ENCODE results near the gene KCNK18. TPM values are rescaled to one million over a fixed set of nuclear protein-coding genes. Genes with fewer than 3 reads are reported as not detected.
A peak's percentile ranks its signal among the peaks of the same experiment; 100 is the strongest.

Gene KCNK18
- total RNA-seq, 2 experiments from 2014 or later = not detected

GRCh38 chr10:117237401-117237991, 40.2 kb downstream of the KCNK18 start:
- ChIA-PET CTCF (no interaction called here), POLR2A (no interaction called here)
- Mint-ChIP-seq H3K36me3 (ENCODE audit: low read depth) (no peaks in the 10 kb centered on the region), H3K9me3 (no peaks in the 10 kb centered on the region), H3K27ac (no peak overlapping the region), H3K4me3 (no peak overlapping the region), H3K27me3 (peaks cover 32% of the 10 kb centered on the region), H3K4me1 (ENCODE audit: low read depth) (peaks cover 4% of the 10 kb centered on the region)
- TF ChIP-seq CTCF (IDR thresholded peaks at IDR 0.05) = no peak
- ATAC-seq (ENCODE audit: poor library complexity) (no peak), DNase-seq (peak in 3 of 14 experiments; percentile 19 to 38 (median 26))
- Histone ChIP-seq H3K27me3 (ENCODE audit: control insufficient read depth in 1 of 2, insufficient read depth in 2 of 2, low read length in 2 of 2) (peaks cover 7 to 9% of the 10 kb centered on the region in 2 experiments), H3K9me3 (ENCODE audit: control insufficient read depth in 1 of 2, insufficient read depth in 1 of 2, low read length in 2 of 2) (peaks cover 0 to 9% of the 10 kb centered on the region in 2 experiments), H3K27ac (ENCODE audit: low read depth in 1 of 2, low read length in 2 of 2) (no peak overlapping the region), H3K36me3 (ENCODE audit: insufficient read depth, low read length) (no peaks in the 10 kb centered on the region), H3K4me1 (ENCODE audit: insufficient read depth, low read length) (peaks cover 2% of the 10 kb centered on the region), H3K4me3 (ENCODE audit: low read length) (no peak overlapping the region)
- intact Hi-C loops (cut with DNase I, micrococcal nuclease) = no loop called here

- no peak overlapping the region for H3K4me3 ChIP-seq (ENCODE audit: low read length)
- CTCF ChIA-PET = no interaction called here
- H3K9me3 Mint-ChIP-seq = no peaks in the 10 kb centered on the region
- H3K27me3 Mint-ChIP-seq = peaks cover 47% of the 10 kb centered on the region
- H3K36me3 Mint-ChIP-seq (ENCODE audit: low read depth) = no peaks in the 10 kb centered on the region
- H3K27ac Mint-ChIP-seq = no peak overlapping the region
- H3K27me3 ChIP-seq (ENCODE audit: control insufficient read depth in 1 of 2, insufficient read depth in 2 of 2, low read length in 2 of 2) = peaks cover 13 to 18% of the 10 kb centered on the region in 2 experiments
- TF ChIP-seq CTCF (IDR thresholded peaks at IDR 0.05) = no peak
- ATAC-seq (ENCODE audit: poor library complexity) = no peak
- peaks cover 4% of the 10 kb centered on the region for H3K4me1 Mint-ChIP-seq (ENCODE audit: low read depth)
- intact Hi-C loops (cut with DNase I, micrococcal nuclease) = no loop called here
- peaks cover 2% of the 10 kb centered on the region for H3K4me1 ChIP-seq (ENCODE audit: insufficient read depth, low read length)
- no peak overlapping the region for H3K27ac ChIP-seq (ENCODE audit: low read depth in 1 of 2, low read length in 2 of 2)
- POLR2A ChIA-PET = no interaction called here
- peaks cover 0 to 9% of the 10 kb centered on the region in 2 experiments for H3K9me3 ChIP-seq (ENCODE audit: control insufficient read depth in 1 of 2, insufficient read depth in 1 of 2, low read length in 2 of 2)
- H3K36me3 ChIP-seq (ENCODE audit: insufficient read depth, low read length) = no peaks in the 10 kb centered on the region
- DNase-seq = no peak
- no peak overlapping the region for H3K4me3 Mint-ChIP-seq
Observed at GRCh38 chr10:117239051-117239450, 41.8 kb downstream of the KCNK18 start.

- CTCF ChIA-PET = no interaction called here
Observed at GRCh38 chr10:117239721-117240620, 42.7 kb downstream of the KCNK18 start.

More at GRCh38 chr10:117239721-117240620, 42.7 kb downstream of the KCNK18 start:
- Histone ChIP-seq H3K4me3 (ENCODE audit: low read length) (no peak overlapping the region), H3K27me3 (ENCODE audit: control insufficient read depth in 1 of 2, insufficient read depth in 2 of 2, low read length in 2 of 2) (peaks cover 17 to 25% of the 10 kb centered on the region in 2 experiments), H3K9me3 (ENCODE audit: control insufficient read depth in 1 of 2, insufficient read depth in 1 of 2, low read length in 2 of 2) (peaks cover 0 to 9% of the 10 kb centered on the region in 2 experiments), H3K4me1 (ENCODE audit: insufficient read depth, low read length) (peaks cover 2% of the 10 kb centered on the region), H3K27ac (ENCODE audit: low read depth in 1 of 2, low read length in 2 of 2) (no peak overlapping the region), H3K36me3 (ENCODE audit: insufficient read depth, low read length) (no peaks in the 10 kb centered on the region)
- Mint-ChIP-seq H3K27me3 (peaks cover 56% of the 10 kb centered on the region), H3K4me1 (ENCODE audit: low read depth) (peaks cover 4% of the 10 kb centered on the region), H3K36me3 (ENCODE audit: low read depth) (no peaks in the 10 kb centered on the region), H3K4me3 (peak overlapping the region; percentile 37), H3K9me3 (no peaks in the 10 kb centered on the region), H3K27ac (no peak overlapping the region)
- no peak for ATAC-seq (ENCODE audit: poor library complexity)
- no peak for DNase-seq
- no peak for TF ChIP-seq CTCF (IDR thresholded peaks at IDR 0.05)
- POLR2A ChIA-PET = no interaction called here
- intact Hi-C loops (cut with DNase I, micrococcal nuclease) = no loop called here
